Non-pigmented ciliary epithelial cell (primary cell): ENCODE measurements around the gene MEGF9.
A peak's percentile ranks its signal among the peaks of the same experiment; 100 is the strongest.

Experiments used
- DNase-seq: peaks from one replicate; pipeline ENCODE4 v3.0.0-alpha.2; 2010; ENCODE audit warnings: low read depth

Gene MEGF9

DNA sequence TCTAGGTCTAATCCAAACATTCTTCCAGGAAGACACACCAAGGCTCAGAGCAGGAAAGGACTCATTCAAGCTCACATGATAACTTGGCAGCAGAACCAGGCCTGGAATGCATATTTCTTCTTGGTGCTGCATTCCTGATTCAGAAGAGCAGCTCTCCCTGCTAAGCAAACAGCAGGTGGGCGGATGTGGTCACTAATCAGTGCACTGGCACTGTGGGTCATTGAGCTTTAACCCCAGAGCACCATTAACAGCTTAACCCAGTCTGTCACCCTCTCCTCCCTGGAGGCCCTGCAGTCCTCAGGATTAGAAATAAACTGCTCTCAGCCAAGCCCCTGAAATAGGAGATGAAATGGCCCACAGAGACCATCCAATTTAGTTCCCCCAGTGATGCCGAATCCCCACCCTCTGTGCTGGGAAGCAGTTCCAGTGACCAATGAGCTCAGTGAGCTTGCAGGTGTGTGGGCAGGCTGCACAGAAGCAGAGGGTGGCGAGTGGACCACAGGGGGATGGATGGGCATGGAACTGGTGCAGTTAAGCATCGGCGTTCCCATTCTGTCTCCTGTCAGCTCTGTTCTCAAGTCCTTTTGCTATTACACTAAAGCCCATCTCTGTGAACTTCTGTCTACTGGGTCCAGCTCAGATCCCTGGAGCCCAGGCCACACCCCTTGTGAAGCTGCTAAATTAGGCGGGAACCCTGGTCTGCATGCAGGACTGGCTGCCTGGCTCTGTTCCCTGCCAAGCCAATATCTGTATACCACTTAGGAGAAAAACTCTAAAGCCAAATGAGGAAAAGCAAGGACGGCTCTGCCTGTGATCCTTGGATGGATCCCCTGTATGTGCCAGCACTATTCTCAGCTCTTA, 16.6 kb upstream of the MEGF9 start:
- peak; percentile 93 for DNase-seq

DNA sequence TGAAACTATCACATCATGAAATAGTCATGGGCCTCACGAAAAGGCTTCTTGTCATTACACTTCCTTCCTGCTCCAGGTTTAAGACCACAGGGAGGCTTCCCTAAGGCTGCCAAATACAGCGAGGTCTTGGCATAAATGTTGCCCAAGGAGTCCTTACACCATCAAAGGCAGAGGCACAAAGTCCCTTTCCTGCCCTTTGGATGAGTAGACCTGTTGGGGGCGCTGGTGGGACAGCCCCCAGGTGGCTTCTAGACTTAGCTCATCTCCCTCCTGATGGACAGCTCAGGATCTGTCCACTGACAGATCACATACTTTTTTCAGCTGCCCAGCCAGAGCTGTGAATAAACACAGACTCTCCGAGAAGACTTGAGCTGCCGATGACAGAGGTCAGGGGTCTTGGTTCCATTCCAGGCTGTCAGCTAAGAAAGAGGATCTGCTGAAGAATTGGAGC, 15.5 kb upstream of the MEGF9 start:
- no peak for DNase-seq

DNA sequence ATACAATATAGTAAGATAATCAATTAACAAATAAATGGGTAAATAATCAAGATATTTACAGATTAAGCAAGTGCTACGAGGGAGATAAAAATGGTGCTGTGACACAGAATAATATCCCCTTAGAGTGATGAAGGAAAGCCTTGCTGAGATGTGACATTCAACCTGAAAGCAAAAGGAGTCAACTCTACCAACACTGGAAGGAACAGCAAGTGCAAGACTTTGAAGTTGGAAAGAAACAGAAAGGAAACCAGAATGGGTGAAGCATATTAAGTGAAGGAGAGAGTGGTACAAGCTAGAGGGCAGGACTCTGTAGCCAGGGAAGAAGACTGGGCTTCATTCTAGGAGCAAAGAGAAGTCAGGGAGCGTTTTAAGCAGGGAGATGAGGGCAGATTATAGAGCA, 12.2 kb upstream of the MEGF9 start:
- no peak for DNase-seq

DNA sequence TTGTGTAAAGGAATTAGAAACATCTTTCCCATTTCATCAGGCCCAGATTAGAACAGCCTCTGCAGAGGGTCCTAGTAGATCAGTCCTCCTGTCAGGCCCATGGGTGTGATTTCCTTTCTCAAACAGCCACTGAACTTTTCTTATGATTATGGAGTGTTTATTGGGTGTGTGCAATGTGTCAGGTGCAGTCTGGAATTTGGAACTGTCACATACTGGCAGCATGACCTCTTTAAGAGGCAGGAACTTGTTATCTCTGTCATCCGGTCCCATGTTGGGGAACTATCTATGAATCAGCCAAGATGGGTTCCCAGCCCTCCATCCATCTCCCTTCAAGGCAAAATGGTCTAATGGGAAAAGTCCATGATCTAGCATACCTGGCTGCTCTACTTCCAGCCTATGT, 11.6 kb upstream of the MEGF9 start:
- no peak for DNase-seq

DNA sequence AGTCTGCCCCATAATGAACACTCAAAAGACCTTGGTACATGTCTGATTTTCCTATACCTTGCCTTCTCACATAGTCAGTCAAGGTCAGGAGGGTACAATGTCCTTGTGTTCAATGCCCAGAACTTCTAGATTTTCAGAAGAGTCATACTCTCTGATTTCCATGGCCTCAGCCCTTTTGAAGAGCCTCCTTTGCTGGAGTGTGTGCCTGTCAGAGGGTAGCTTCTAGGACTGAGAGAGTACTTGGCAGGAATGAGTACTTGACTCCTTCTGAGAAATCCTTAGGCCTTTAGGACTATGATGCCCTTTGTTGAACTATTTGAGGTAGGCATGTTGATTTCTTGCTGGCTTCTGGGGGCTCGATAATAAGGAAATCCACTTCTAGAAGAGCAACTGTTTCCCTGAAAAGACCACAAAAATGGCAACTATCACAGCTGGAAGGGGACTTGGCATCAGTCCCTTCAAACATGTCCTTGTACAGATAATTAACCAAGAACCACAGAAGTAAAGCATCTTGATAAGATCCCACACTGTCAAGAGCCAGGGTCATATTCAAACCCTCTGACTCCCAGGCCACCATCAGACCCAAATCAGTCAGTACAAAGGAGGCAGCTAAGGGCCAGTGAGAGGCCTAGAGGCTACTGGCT, 10.6 kb upstream of the MEGF9 start:
- no peak for DNase-seq

DNA sequence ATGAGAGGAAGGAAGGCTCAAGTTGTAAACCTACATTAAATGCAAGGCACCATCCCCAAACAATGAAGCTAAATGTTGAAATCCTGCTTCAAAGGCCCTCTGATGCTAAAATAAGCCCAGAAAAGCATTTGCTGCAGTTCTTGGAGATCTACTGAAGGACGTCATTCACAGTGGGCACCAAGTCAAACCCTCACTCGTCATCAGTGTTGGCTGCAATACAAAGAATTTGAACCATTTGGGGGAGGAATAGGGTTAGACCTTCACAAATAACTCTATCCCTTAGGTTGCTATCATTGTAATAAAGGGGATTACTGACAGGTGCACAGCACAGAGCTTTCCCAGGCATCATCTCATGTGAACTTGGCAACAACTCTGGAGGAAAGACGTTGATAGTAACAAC, 9.3 kb upstream of the MEGF9 start:
- DNase-seq, result no peak

DNA sequence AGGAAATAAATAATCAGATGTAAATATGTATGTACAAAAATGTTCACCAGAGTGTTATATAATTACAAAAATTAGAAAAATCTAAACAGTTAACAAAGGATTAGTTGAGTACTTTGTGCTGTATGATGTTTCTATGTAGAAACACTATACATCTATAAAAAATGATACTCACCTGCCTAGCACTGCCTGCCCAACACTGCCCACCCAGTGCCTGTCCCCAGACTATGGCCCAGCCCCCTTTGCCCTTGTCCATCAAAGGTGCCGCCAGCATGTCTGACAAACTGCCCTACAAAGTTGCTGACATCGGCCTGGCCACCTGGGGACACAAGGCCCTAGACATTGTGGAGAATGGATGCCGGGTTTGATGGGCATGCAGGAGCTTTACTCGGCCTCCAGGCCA, 6.1 kb upstream of the MEGF9 start:
- DNase-seq, result no peak

DNA sequence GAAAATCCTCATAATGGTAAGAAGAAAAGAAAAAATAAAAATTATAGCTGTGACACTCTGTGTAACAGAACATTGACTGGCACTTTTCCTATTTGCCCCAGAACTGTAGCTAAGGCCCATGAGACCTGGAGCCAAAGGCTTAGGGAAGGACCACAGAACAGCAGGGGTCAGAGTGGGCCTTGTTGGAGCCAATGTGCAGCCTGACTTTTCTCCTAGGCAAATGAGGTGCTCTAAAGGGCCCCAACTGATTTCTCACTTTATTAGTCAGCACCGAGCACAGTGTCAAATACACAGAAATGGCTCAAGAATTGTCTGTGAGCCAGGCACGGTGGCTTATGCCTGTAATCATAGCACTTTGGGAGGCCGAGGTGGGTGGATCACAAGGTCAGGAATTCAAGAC, 4.0 kb upstream of the MEGF9 start:
- DNase-seq, result no peak

DNA sequence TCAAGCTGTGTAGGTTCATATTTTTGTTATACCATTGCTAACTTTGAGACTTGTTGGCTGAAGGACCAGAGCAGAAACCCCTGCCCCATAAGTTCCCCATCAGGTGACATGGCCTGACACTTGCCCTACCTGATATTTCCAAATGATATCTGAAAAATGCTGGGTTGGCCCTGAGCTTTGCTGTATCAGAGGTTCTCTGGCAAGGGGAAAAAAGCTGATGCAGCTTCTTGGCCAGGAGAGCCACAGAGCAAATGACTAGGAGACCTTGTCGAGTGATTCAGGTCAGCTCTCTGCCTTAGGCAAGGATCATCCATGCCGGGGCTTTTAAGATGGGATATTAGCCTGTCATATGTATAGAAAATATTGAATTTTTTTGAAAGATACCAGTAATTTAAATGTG, 2.9 kb upstream of the MEGF9 start:
- no peak for DNase-seq

DNA sequence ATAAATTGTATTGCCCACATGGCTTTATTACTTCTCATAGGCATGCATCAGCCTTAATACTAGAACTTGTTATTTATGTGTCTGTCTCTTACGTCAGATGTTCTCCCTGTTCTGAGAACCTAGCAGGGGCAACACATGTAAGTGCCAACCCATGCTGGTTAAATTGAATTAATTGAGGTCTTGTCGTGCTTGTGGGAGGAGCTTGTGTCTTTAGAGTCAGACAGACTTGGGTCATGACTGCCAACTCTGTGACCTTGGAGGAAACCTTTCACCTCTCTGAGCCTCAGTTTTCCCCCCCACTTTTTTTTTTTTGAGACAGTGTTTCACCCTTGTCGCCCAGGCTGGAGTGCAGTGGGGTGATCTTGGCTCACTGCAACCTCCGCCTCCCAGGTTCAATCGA, 2.2 kb upstream of the MEGF9 start:
- no peak for DNase-seq

DNA sequence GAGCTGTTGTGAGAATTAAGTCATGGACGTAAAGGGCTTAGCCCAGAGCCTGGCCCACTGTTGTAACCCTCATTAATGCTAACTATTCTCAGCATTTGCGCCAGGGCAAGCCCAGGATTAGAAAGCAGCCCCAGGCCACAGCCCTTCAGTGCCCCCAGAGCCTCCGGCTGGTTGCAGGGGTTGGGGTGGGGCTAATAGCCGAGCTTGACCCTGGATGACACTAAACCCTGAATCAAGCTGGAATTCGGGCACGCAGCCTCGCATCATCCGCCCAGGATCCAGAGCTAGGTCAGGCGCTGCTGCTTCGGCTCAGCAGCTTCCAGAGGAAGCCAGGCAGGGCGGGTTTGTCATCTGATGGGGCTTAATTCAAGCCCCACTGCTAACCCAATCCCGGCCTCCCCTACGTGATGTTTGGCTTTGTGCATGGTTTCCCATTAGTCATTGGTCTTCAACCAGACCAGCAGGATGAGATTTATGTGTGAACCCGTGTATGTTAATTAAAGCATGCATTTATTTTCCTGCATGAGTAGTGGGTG, 1.2 kb upstream of the MEGF9 start:
- no peak for DNase-seq

DNA sequence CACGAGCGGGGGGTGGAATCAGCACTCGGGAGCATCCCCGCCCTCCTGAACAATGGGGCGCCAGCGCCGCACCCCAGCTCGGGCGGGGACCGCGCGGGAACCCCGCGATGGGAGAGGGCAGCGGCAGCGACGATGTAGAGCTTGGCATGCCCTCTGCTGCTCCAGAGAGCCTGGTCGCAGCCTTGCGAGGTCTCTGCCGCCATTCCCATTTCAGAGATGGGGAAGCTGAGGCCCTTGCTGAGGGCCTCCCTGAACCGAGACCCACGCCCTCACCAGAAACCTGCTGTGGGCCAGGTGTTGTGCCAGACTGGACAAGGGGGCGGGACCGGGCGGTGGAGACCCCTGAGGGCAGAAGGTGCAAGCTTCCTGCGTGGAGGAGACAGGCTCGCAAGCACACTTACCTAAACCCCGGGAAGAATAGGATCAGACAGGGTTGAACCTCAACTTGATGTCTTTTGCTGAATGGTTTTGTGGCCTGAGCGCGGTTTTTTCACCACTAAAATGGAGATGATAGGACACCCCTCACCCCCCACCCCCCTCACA, 647 bp upstream of the MEGF9 start:
- DNase-seq, result no peak

DNA sequence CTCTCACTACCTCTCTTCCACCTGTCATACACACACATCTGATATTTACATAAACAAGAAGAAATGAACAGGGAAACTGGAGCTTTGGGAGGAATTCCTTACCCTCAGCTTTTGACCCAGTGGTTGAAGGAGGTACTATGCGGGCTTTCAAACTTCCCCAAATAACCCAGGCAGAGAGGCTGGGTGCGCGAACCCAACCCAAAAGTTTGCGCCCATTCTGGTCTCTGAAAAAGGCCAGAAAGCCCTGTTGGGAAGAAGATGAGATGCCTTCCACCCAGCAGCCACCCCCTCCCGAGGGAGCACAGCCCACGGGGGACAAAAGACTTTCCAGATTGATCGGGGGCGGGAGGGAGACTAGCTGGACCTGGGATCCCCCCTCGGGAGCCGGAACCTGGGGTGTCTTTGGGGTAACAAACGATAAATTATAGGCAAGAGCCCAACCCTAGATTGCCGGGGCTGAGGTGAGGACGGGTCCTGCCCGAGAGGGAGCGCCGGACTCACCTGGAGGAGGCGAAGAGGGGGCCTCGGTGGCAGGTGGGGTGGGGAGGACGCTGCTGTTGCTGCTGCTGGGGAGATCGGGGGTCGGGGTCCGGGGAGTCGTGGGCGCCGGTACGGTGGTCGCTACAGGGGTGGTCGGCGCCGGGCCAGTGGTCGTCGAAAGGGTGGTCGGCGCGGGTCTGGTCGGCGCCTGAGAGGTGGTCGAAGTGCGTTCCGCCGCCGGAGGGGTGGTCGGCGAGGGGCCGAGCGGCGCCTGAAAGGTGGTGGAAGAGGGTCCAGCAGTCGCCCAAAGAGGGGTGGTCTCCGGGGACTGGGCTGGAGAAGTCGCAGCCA, 798 bp downstream of the MEGF9 start:
- DNase-seq, result no peak

DNA sequence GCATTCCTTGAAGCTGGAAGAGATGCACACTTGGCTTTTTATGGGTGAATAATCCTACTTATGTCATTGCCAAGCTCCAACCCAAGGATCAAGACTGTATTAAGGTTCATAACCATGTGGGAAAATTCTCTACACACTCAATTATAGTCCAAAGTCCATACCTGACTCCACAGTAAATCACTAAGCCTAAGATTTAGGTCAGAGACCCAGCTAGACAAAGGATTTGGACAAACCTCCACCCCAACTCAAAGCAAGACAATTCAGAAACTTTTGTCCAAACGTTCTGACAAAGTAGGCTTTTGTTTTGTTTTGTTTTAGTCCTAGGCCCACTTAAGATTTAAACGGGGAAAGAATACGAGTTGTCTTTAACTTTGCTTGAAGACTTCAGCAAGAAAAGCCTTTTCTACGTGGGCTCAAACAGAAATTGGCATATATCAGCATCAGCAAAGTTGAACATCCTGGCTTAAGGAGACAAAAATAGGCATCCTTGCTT, 1.7 kb downstream of the MEGF9 start:
- no peak for DNase-seq

DNA sequence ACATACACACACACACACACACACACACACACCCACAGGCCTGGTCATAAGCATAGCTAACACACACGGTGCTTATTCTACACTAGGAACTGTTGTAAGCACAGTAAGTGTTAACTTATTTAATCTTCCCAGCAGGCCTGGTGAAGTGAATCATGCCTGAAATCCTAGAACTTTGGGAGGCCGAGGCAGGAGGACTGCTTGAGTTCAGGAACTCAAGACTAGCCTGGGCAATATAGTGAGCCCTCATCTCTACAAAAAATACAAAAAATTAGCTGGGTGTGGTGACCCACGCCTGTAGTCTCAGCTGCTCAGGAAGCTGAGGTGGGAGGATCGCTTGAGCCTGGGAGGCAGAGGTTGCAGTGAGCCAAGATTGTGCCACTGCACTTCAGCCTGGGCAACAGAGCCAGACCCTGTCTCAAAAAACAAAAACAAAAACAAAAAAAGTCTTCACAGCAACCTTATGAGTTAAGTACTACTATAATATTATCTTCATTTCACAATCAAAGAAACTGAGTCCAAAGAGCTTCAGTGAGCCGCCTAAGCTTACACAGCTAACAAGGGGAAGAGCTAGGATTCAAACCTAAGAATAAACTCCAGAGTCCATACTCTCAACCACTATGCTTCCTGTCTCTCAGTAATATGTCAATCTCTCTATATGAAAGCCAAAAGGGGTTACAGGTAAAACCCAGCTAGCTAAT, 2.3 kb downstream of the MEGF9 start:
- DNase-seq, result no peak

DNA sequence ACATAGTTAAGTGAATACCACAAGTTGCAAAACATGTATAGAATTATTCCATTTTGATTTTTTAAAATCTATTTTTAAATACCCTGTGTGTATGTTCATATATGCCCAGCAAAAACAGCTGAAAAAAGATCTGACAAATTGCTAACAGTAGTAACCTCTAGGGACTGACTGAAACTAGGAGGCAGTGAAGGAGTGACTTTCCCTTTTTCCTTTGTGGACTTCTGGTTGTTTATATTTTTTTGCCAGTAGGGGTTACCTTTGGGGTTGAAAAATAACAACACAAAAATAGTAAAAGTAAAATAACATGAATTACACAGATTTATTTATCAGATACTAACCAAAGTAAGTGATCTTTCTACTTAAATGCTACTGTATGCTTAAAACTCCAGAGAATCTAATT, 2.9 kb downstream of the MEGF9 start:
- no peak for DNase-seq

DNA sequence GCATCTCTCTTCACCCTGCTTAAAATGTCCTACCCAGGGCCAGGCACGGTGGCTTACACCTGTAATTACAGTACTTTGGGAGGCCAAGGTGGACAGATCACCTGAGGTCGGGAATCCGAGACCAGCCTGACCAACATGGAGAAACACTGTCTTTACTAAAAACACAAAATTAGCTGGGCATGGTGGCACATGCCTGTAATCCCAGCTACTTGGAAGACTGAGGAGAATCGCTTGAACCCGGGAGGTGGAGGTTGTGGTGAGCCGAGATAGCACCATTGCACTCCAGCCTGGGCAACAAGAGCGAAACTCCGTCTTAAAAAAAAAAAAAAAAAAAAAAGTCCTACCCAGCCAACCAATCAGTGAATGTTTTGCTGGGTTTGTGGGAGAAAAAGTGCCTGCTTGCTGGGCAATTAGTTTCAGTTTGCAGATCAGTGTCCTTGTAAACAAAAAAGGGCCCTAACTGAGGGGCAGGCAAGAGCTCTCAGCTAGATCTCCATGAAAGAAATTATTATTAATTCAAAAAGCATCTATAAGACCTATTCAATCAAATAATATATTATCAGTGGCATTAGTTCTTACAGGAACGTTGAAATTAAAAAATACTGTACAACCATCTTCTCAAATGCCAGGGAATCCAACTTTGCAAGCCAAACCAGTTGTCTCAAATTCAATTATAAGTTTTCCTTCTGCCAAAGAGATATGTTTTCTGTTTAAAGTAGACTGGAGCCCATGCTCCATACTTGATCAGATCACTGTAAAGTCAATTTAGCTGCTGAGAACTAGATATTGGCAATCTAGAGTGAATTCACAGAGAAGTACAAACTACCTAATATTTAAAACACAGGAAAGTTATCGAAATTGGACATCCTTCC, 3.9 kb downstream of the MEGF9 start:
- no peak for DNase-seq

DNA sequence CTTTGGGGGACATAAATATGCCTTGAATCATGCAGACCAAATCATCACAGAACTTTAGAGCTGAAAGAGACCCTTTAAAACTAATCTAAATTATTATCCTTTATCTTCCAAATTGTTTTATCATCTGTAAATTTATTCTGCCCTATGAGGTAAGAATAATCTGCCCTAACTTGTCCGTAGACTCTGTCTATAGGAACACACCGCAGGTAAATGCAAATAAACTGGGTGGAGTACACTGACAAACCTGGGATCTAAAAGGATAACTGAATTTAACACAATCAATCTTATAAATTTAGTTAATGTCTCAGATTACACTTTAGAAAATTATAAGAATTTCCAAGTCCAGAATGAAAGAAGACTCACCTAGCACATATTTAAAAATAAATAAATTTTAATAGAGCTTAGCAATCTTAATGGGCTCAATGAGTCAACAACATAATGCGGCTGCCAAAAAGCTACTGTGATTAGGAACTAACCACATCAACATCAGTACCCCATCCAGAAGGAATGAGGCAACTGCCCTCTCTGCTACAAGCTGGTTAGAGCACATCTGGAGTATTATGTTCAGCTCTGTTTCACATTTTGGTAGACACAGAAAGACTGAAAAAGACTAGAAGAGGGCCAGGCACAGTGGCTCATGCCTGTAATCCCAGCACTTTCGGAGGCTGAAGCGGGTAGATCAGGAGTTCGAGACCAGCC, 5.6 kb downstream of the MEGF9 start:
- no peak for DNase-seq

DNA sequence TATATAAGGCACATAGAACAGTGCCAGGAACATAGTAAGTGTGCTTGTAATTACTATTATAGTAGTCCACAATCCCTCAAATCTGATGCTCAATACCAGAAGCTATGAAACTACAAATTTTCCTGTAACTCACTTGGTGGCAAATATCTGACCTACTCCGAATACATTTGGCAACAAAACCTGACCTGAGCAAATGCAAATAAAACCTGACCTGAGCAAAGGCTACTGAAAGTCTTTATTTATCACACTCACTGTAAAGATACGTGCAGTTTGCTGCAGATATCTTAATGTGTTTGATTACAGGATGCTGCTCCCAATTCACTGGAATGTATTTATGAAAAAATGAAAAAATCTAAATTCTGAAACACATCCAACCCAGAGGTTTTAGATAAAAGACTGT, 7.1 kb downstream of the MEGF9 start:
- no peak for DNase-seq

DNA sequence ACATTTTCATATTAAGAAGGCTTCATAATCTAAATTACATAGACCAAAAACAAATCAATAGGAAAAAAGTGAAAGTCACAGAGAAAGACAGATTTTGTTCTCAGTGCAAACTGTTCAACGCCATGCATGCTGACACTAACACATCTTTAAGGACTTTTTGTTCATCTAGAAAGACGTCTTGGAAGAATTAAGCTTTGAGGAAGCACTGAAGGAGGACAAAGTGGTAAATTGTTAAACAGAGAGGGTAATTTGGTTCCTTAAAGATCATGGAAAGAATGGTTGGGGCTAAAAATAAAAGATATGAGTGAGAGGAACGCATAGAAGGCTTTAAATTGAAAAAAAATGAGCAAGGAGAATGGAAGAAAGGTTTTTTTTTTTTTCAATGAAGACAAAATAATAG, 9.1 kb downstream of the MEGF9 start:
- no peak for DNase-seq
